DMS53 treated with DMSO at 0.1 percent for 48 hours (cell line): ENCODE measurements around the gene OR10A5.
"Not testable (repeated sequence)": the region's sequence is repeated elsewhere in the genome, so short reads cannot be mapped to it uniquely, and the experiment has no call there.

Source experiments
- DNase-seq: peaks from one replicate; lab custom pipeline; 2025; ENCODE audit not compliant: unreplicated experiment; lab: John Stamatoyannopoulos, UW

Gene OR10A5

GRCh38 chr11:6845383-6845782 is at the start of gene OR10A5:
Gene OR10A5, plus strand, starts transcription at chr11:6845683. Its CDS starts 0 bp downstream, at chr11:6845683.
- no peak for DNase-seq

- DNase-seq: no peak
These were observed 46.1 kb upstream of the OR10A5 start, which contains the start of gene OR6A2 for GRCh38 chr11:6799402-6799801. Gene OR6A2, minus strand, starts transcription at chr11:6799689. Its CDS starts 3,981 bp downstream, at chr11:6795708.

GRCh38 chr11:6801075-6801474 is 44.4 kb upstream of the OR10A5 start:
- DNase-seq: not testable (repeated sequence)

GRCh38 chr11:6812390-6813005 is 33.0 kb upstream of the OR10A5 start:
- peak; percentile 58 for DNase-seq

- DNase-seq: no peak
These were observed 31.8 kb upstream of the OR10A5 start for GRCh38 chr11:6813656-6814055.

GRCh38 chr11:6817694-6818093 is 27.8 kb upstream of the OR10A5 start:
- DNase-seq: no peak

GRCh38 chr11:6818967-6819366 is 26.5 kb upstream of the OR10A5 start:
- DNase-seq: no peak

GRCh38 chr11:6824136-6824823 is 21.2 kb upstream of the OR10A5 start:
- DNase-seq: no peak

GRCh38 chr11:6825231-6825744 is 20.2 kb upstream of the OR10A5 start:
- peak; percentile 76 for DNase-seq

GRCh38 chr11:6828103-6828502 is 17.4 kb upstream of the OR10A5 start:
- peak; percentile 77 for DNase-seq

- DNase-seq: no peak
These were observed 12.1 kb upstream of the OR10A5 start for GRCh38 chr11:6833356-6833755.

- no peak for DNase-seq
These were observed 11.5 kb upstream of the OR10A5 start for GRCh38 chr11:6834021-6834420.

- DNase-seq: no peak
These were observed 3.8 kb upstream of the OR10A5 start for GRCh38 chr11:6841694-6842093.

GRCh38 chr11:6843670-6844069 is 1.8 kb upstream of the OR10A5 start:
- peak; percentile 37 for DNase-seq

GRCh38 chr11:6844356-6844755 is 1.1 kb upstream of the OR10A5 start:
- DNase-seq: peak; percentile 84

- DNase-seq: no peak
These were observed 5.0 kb downstream of the OR10A5 start for GRCh38 chr11:6850526-6850925.

- DNase-seq: not testable (repeated sequence)
These were observed 9.3 kb downstream of the OR10A5 start for GRCh38 chr11:6854801-6855200.

GRCh38 chr11:6855971-6856541 is 10.6 kb downstream of the OR10A5 start:
- DNase-seq: peak; percentile 43

- no peak for DNase-seq
These were observed 11.4 kb downstream of the OR10A5 start for GRCh38 chr11:6856871-6857270.

- no peak for DNase-seq
These were observed 17.5 kb downstream of the OR10A5 start, which contains the start of gene OR10A2 for GRCh38 chr11:6862961-6863360. Gene OR10A2, plus strand, starts transcription at chr11:6863057. Its CDS starts 6,698 bp downstream, at chr11:6869755.

GRCh38 chr11:6864438-6864837 is 19.0 kb downstream of the OR10A5 start:
- DNase-seq: no peak

- no peak for DNase-seq
These were observed 25.8 kb downstream of the OR10A5 start for GRCh38 chr11:6871278-6871677.
